Natural killer cell treated with Interleukin-12 subunit alpha and Interleukin-12 subunit beta and Interleukin-15 and Interleukin-18, amount 100 ng/mL, for 72 hours (primary cell): ENCODE results near the gene TFEC. TPM values are rescaled to one million over a fixed set of nuclear protein-coding genes. Genes with fewer than 3 reads are reported as not detected.

ENCODE experiments used
- ATAC-seq, 2 donors: fragments of 150-1000 bp; cut with Tn5 transposase in 1 of 2; sonication (Bioruptor Pico), chemical (Tn5 transposase) in 1 of 2; 2 replicates each; pipeline ENCODE4 v1.10.0; 2021
- DNase-seq: peaks from one replicate; pipeline ENCODE4 v3.0.0; 2022; ENCODE audit warnings: low spot score
- H3K27ac Mint-ChIP-seq, 2 donors: 1 replicate in 1 of 2; 2 replicates in 1 of 2; pipeline ENCODE4 v1.8.0; 2022; ENCODE audit warnings: mixed read lengths in 2 of 2, mild to moderate bottlenecking in 1 of 2, moderate library complexity in 1 of 2
- H3K27me3 Mint-ChIP-seq, 2 donors: 1 replicate in 1 of 2; 2 replicates in 1 of 2; pipeline ENCODE4 v1.8.0; 2022; ENCODE audit warnings: mixed read lengths in 2 of 2
- H3K36me3 Mint-ChIP-seq: one replicate; pipeline ENCODE4 v1.8.0; 2022; ENCODE audit warnings: mixed read lengths
- H3K4me1 Mint-ChIP-seq, 2 donors: 1 replicate in 1 of 2; 2 replicates in 1 of 2; pipeline ENCODE4 v1.8.0; 2022; ENCODE audit warnings: low read depth in 2 of 2, mixed read lengths in 2 of 2, mild to moderate bottlenecking in 1 of 2
- H3K4me3 Mint-ChIP-seq: one replicate; pipeline ENCODE4 v1.8.0; 2022; ENCODE audit warnings: mixed read lengths
- H3K9me3 Mint-ChIP-seq: 2 replicates; pipeline ENCODE4 v1.8.0; 2022; ENCODE audit warnings: mixed read lengths
- total RNA-seq, 2 donors: library from RNA; stranded (reverse); gene quantifications; one replicate each; pipeline ENCODE4 v1.2.3, GENCODE V29; 2022

TFEC gene
- total RNA-seq, 2 donors from 2014 or later, result 1.0 TPM; not detected in 1

- Mint-ChIP-seq H3K4me3 (no peak overlapping the region), H3K4me1 (no peaks in the 10 kb centered on the region), H3K36me3 (no peaks in the 10 kb centered on the region), H3K27me3 (no peaks in the 10 kb centered on the region), H3K9me3 (no peaks in the 10 kb centered on the region), H3K27ac (no peak overlapping the region)
- ATAC-seq, result no peak
- DNase-seq, result no peak
These were observed 57.2 kb downstream of the TFEC start for GRCh38 chr7:115973406-115973805.

GRCh38 chr7:115971506-115971905 is 59.1 kb downstream of the TFEC start:
- Mint-ChIP-seq H3K4me3 (no peak overlapping the region), H3K9me3 (no peaks in the 10 kb centered on the region), H3K27ac (no peak overlapping the region), H3K36me3 (no peaks in the 10 kb centered on the region), H3K27me3 (no peaks in the 10 kb centered on the region), H3K4me1 (no peaks in the 10 kb centered on the region)
- ATAC-seq (no peak), DNase-seq (no peak)

- Mint-ChIP-seq H3K36me3 (no peaks in the 10 kb centered on the region), H3K9me3 (peaks cover 2% of the 10 kb centered on the region), H3K4me3 (no peak overlapping the region), H3K27me3 (no peaks in the 10 kb centered on the region), H3K27ac (no peak overlapping the region), H3K4me1 (no peaks in the 10 kb centered on the region)
- DNase-seq (no peak), ATAC-seq (no peak)
These were observed 62.0 kb downstream of the TFEC start for GRCh38 chr7:115968596-115968995.

GRCh38 chr7:115968171-115968570 is 62.4 kb downstream of the TFEC start:
- Mint-ChIP-seq H3K27ac (no peak overlapping the region), H3K4me1 (no peaks in the 10 kb centered on the region), H3K9me3 (peaks cover 2% of the 10 kb centered on the region), H3K27me3 (no peaks in the 10 kb centered on the region), H3K4me3 (no peak overlapping the region), H3K36me3 (no peaks in the 10 kb centered on the region)
- DNase-seq (no peak), ATAC-seq (no peak)

- Mint-ChIP-seq H3K36me3 (no peaks in the 10 kb centered on the region), H3K4me3 (no peak overlapping the region), H3K27ac (no peak overlapping the region), H3K9me3 (peaks cover 2% of the 10 kb centered on the region), H3K27me3 (no peaks in the 10 kb centered on the region), H3K4me1 (no peaks in the 10 kb centered on the region)
- DNase-seq, result no peak
- no peak for ATAC-seq
These were observed 64.6 kb downstream of the TFEC start for GRCh38 chr7:115965796-115966475.

GRCh38 chr7:115965236-115965635 is 65.3 kb downstream of the TFEC start:
- H3K9me3 Mint-ChIP-seq, result peaks cover 2% of the 10 kb centered on the region
- no peak for ATAC-seq
- H3K27me3 Mint-ChIP-seq, result no peaks in the 10 kb centered on the region
- H3K27ac Mint-ChIP-seq, result no peak overlapping the region
- H3K4me1 Mint-ChIP-seq, result no peaks in the 10 kb centered on the region
- H3K4me3 Mint-ChIP-seq, result no peak overlapping the region
- no peak for DNase-seq
- H3K36me3 Mint-ChIP-seq, result no peaks in the 10 kb centered on the region

- no peak for DNase-seq
- no peak for ATAC-seq
- Mint-ChIP-seq H3K36me3 (no peaks in the 10 kb centered on the region), H3K9me3 (peaks cover 2% of the 10 kb centered on the region), H3K4me3 (no peak overlapping the region), H3K27ac (no peak overlapping the region), H3K4me1 (no peaks in the 10 kb centered on the region), H3K27me3 (no peaks in the 10 kb centered on the region)
These were observed 65.8 kb downstream of the TFEC start for GRCh38 chr7:115964799-115965198.

- Mint-ChIP-seq H3K36me3 (no peaks in the 10 kb centered on the region), H3K4me1 (no peaks in the 10 kb centered on the region), H3K4me3 (no peak overlapping the region), H3K27ac (no peak overlapping the region), H3K9me3 (peaks cover 2% of the 10 kb centered on the region), H3K27me3 (no peaks in the 10 kb centered on the region)
- ATAC-seq, result no peak
- no peak for DNase-seq
These were observed 68.2 kb downstream of the TFEC start for GRCh38 chr7:115962340-115962739.

GRCh38 chr7:115953592-115954255 is 76.8 kb downstream of the TFEC start:
- Mint-ChIP-seq H3K27ac (no peak overlapping the region), H3K27me3 (no peaks in the 10 kb centered on the region), H3K4me1 (no peaks in the 10 kb centered on the region), H3K9me3 (no peaks in the 10 kb centered on the region), H3K36me3 (no peaks in the 10 kb centered on the region), H3K4me3 (no peak overlapping the region)
- DNase-seq, result no peak
- ATAC-seq, result no peak

GRCh38 chr7:115952832-115953231 is 77.7 kb downstream of the TFEC start:
- ATAC-seq (no peak), DNase-seq (no peak)
- Mint-ChIP-seq H3K9me3 (no peaks in the 10 kb centered on the region), H3K27me3 (no peaks in the 10 kb centered on the region), H3K4me1 (no peaks in the 10 kb centered on the region), H3K4me3 (no peak overlapping the region), H3K36me3 (no peaks in the 10 kb centered on the region), H3K27ac (no peak overlapping the region)

GRCh38 chr7:115951547-115951946 is 79.0 kb downstream of the TFEC start:
- H3K27me3 Mint-ChIP-seq, result no peaks in the 10 kb centered on the region
- no peak for ATAC-seq

GRCh38 chr7:115941703-115942268 is 88.8 kb downstream of the TFEC start:
- DNase-seq, result no peak
- no peak for ATAC-seq
- Mint-ChIP-seq H3K4me3 (no peak overlapping the region), H3K4me1 (no peaks in the 10 kb centered on the region), H3K36me3 (no peaks in the 10 kb centered on the region), H3K27ac (no peak overlapping the region), H3K9me3 (peaks cover 2% of the 10 kb centered on the region), H3K27me3 (no peaks in the 10 kb centered on the region)

More at GRCh38 chr7:115951547-115951946, 79.0 kb downstream of the TFEC start:
- no peak overlapping the region for H3K27ac Mint-ChIP-seq
- no peaks in the 10 kb centered on the region for H3K4me1 Mint-ChIP-seq
- no peaks in the 10 kb centered on the region for H3K9me3 Mint-ChIP-seq
- no peaks in the 10 kb centered on the region for H3K36me3 Mint-ChIP-seq
- H3K4me3 Mint-ChIP-seq, result no peak overlapping the region
- no peak for DNase-seq

GRCh38 chr7:115940460-115941060 is 90.0 kb downstream of the TFEC start:
- H3K27ac Mint-ChIP-seq, result no peak overlapping the region

GRCh38 chr7:115937960-115938359 is 92.6 kb downstream of the TFEC start:
- Mint-ChIP-seq H3K36me3 (no peaks in the 10 kb centered on the region), H3K27me3 (no peaks in the 10 kb centered on the region), H3K4me1 (no peaks in the 10 kb centered on the region), H3K27ac (no peak overlapping the region), H3K9me3 (no peaks in the 10 kb centered on the region), H3K4me3 (no peak overlapping the region)
- ATAC-seq, result no peak
- no peak for DNase-seq

More at GRCh38 chr7:115940460-115941060, 90.0 kb downstream of the TFEC start:
- H3K9me3 Mint-ChIP-seq, result peaks cover 2% of the 10 kb centered on the region
- ATAC-seq, result no peak
- H3K36me3 Mint-ChIP-seq, result no peaks in the 10 kb centered on the region
- H3K4me3 Mint-ChIP-seq, result no peak overlapping the region
- no peak for DNase-seq
- no peaks in the 10 kb centered on the region for H3K27me3 Mint-ChIP-seq
- no peaks in the 10 kb centered on the region for H3K4me1 Mint-ChIP-seq
